HG02798 (cell line): Measurements from ENCODE around the gene FAM234A.

Source experiments
- ATAC-seq: cut with Tn5 transposase; IDR thresholded peaks from one replicate; pipeline ENCODE4 v1.9.1; 2021; ENCODE audit warnings: mild to moderate bottlenecking; ENCODE audit not compliant: unreplicated experiment, poor library complexity

The FAM234A gene

GRCh38 chr16:280552-280951 lies 45.9 kb downstream of the FAM234A start, which contains the start of gene ARHGDIG:
ARHGDIG (plus strand) TSS chr16:280591; CDS start chr16:280681, 90 bp downstream.
- no peak for ATAC-seq

- no peak for ATAC-seq
These were observed 46.5 kb downstream of the FAM234A start for GRCh38 chr16:280991-281659.

GRCh38 chr16:281660-282255 lies 47.1 kb downstream of the FAM234A start:
- ATAC-seq: no peak

GRCh38 chr16:282491-282890 lies 47.9 kb downstream of the FAM234A start:
- no peak for ATAC-seq

- ATAC-seq: no peak
These were observed 48.6 kb downstream of the FAM234A start, which contains the start of gene PDIA2 for GRCh38 chr16:283033-283805. PDIA2 (plus strand) TSS chr16:283164; CDS start chr16:283170, 6 bp downstream.

GRCh38 chr16:284204-285120 lies 49.8 kb downstream of the FAM234A start:
- ATAC-seq: no peak

- ATAC-seq: no peak
These were observed 50.8 kb downstream of the FAM234A start for GRCh38 chr16:285146-286055.

GRCh38 chr16:286491-287297 lies 52.1 kb downstream of the FAM234A start:
- ATAC-seq: no peak

GRCh38 chr16:287298-287811 lies 52.7 kb downstream of the FAM234A start:
- ATAC-seq: no peak

- ATAC-seq: no peak
These were observed 53.6 kb downstream of the FAM234A start for GRCh38 chr16:287981-288920.

GRCh38 chr16:289395-289997 lies 54.9 kb downstream of the FAM234A start:
- ATAC-seq: no peak

GRCh38 chr16:290015-290680 lies 55.5 kb downstream of the FAM234A start:
- no peak for ATAC-seq

GRCh38 chr16:290681-291405 lies 56.2 kb downstream of the FAM234A start:
- no peak for ATAC-seq

- no peak for ATAC-seq
These were observed 56.9 kb downstream of the FAM234A start for GRCh38 chr16:291539-291938.

GRCh38 chr16:293043-293775 lies 58.6 kb downstream of the FAM234A start:
- ATAC-seq: no peak
